OCI-LY7 (cell line): ENCODE results near the gene MTFR2. TPM values are rescaled to one million over a fixed set of nuclear protein-coding genes. Genes with fewer than 3 reads are reported as not detected.
A peak's percentile ranks its signal among the peaks of the same experiment; 100 is the strongest.

Experiments
- BruUV-seq: library from RNA; stranded (reverse); fragments of 400-500 nt; replicated peaks from 2 replicates; lab custom pipeline; 2021; lab: Mats Ljungman, UMichigan
- CTCF ChIA-PET: fragments of 300-600 bp; sonication (Branson Sonifier 250); formaldehyde crosslinking; loops from one replicate; lab custom pipeline; 2022; ENCODE audit warnings: antibody characterized with exemption; ENCODE audit not compliant: unreplicated experiment; lab: Charles Lee
- POLR2A ChIA-PET: fragments of 300-600 bp; sonication (Branson Sonifier 250); formaldehyde crosslinking; loops from one replicate; lab custom pipeline; 2022; ENCODE audit warnings: antibody characterized with exemption; lab: Charles Lee
- DNase-seq: peaks from one replicate; pipeline ENCODE4 v3.0.0-alpha.2; 2015; ENCODE audit warnings: low spot score
- H2AFZ ChIP-seq: fragments of 200-600 bp; sonication (generic), shearing (Covaris generic); 2 replicates; pipeline ENCODE4 v1.6.1; 2014; ENCODE audit warnings: mild to moderate bottlenecking, antibody characterized with exemption, low read length, moderate library complexity
- H3K27ac ChIP-seq: fragments of 200-600 bp; sonication (generic); 2 replicates; pipeline ENCODE4 v1.5.1; 2014; ENCODE audit warnings: mixed run types, low read depth, mild to moderate bottlenecking, moderate library complexity, low read length, inconsistent platforms; ENCODE audit not compliant: poor library complexity, severe bottlenecking
- H3K36me3 ChIP-seq: fragments of 200-600 bp; sonication (generic); 2 replicates; pipeline ENCODE4 v1.6.1; 2014; ENCODE audit warnings: mild to moderate bottlenecking, antibody characterized with exemption, low read length, moderate library complexity, mixed read lengths; ENCODE audit not compliant: insufficient read depth
- H3K4me1 ChIP-seq: fragments of 200-600 bp; sonication (generic); 2 replicates; pipeline ENCODE4 v1.5.1; 2014; ENCODE audit warnings: mild to moderate bottlenecking, low read length; ENCODE audit not compliant: insufficient read depth, poor library complexity, severe bottlenecking
- H3K4me2 ChIP-seq: fragments of 200-600 bp; sonication (generic); 2 replicates; pipeline ENCODE4 v1.6.1; 2014; ENCODE audit warnings: mild to moderate bottlenecking, low read length
- H3K4me3 ChIP-seq: fragments of 200-600 bp; sonication (generic); 2 replicates; pipeline ENCODE4 v1.5.1; 2014; ENCODE audit warnings: mild to moderate bottlenecking, low read depth, low read length; ENCODE audit not compliant: poor library complexity, severe bottlenecking
- H3K79me2 ChIP-seq: fragments of 200-600 bp; sonication (generic); 2 replicates; pipeline ENCODE4 v1.6.1; 2016; ENCODE audit warnings: low read depth, mild to moderate bottlenecking, low read length, moderate library complexity, mixed read lengths; ENCODE audit not compliant: insufficient read depth
- H3K9me2 ChIP-seq: fragments of 200-600 bp; sonication (generic); 2 replicates; pipeline ENCODE4 v1.6.1; 2016; ENCODE audit warnings: mild to moderate bottlenecking, low read length, mixed read lengths; ENCODE audit not compliant: insufficient read depth
- H3K9me3 ChIP-seq: fragments of 200-600 bp; sonication (generic); 2 replicates; pipeline ENCODE4 v1.6.1; 2014; ENCODE audit warnings: mild to moderate bottlenecking, mixed run types, low read length, mixed read lengths
- H4K20me1 ChIP-seq: fragments of 200-600 bp; sonication (generic); 2 replicates; pipeline ENCODE4 v1.6.1; 2014; ENCODE audit warnings: mild to moderate bottlenecking, antibody characterized with exemption, low read length, moderate library complexity, mixed read lengths; ENCODE audit not compliant: insufficient read depth
- EZH2phosphoT487 ChIP-seq: fragments of 200-600 bp; sonication (generic); IDR thresholded peaks from 2 replicates; pipeline ENCODE4 v1.6.1; 2018; ENCODE audit warnings: low read depth, borderline replicate concordance, mild to moderate bottlenecking, mixed run types, antibody characterized with exemption, low read length, moderate library complexity, mixed read lengths
- intact Hi-C: fragments of 100-400 bp; cut with micrococcal nuclease; formaldehyde crosslinking; loops from one replicate; pipeline ENCODE4 v1.10.0; 2022; ENCODE audit not compliant: unreplicated experiment
- total RNA-seq, 2 experiments: library from RNA; depleted of rRNA in 1 of 2; stranded (reverse); fragments of >200 nt in 1 of 2; shearing (Covaris generic) in 1 of 2; gene quantifications; 2 replicates each; pipeline ENCODE4 v1.2.3, GENCODE V29; 2014 to 2022
- TF ChIP-seq, protein P1 (sequence below): fragments of 200-600 bp; sonication (generic); conservative IDR thresholded peaks from 2 replicates; pipeline ENCODE4 v1.5.1; 2014; ENCODE audit warnings: mild to moderate bottlenecking, antibody characterized with exemption, low read length, moderate library complexity, mixed read lengths

MTFR2 gene
- total RNA-seq, 2 experiments from 2014 or later: 9.3 to 32.9 TPM

DNA sequence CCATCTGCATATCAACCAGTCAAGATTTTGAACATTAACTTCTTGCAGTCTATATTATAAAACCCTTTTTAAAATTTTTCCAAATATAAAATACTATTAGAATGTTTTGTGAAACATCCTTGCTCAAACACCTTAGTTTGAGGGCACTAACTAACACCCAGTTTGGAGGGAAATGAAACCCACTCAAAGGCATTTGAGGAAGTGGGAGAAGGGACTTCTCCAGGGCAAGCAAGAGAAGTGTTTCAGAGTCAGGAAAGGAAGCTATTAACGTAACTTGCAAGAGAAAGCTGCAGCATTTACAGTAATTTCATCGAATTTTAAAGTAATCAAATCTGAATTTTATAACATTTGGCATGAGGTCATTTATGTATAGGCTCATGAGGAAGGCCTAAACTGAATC is 21.3 kb downstream of the MTFR2 start:
- no TSS peak for BruUV-seq
- Histone ChIP-seq H3K27ac (no peak overlapping the region), H3K4me3 (no peak overlapping the region), H4K20me1 (no peaks in the 10 kb centered on the region), H3K9me3 (no peaks in the 10 kb centered on the region), H3K4me1 (peaks cover 14% of the 10 kb centered on the region), H2AFZ (no peak overlapping the region), H3K4me2 (peak overlapping the region; percentile 46), H3K79me2 (no peaks in the 10 kb centered on the region), H3K36me3 (peaks cover 44% of the 10 kb centered on the region), H3K9me2 (no peaks in the 10 kb centered on the region)
- peak; percentile 40 for DNase-seq
- CTCF ChIA-PET: no interaction called here
- intact Hi-C loops: loop anchor here (5.0 to 10.0 kb wide), 4 partner anchors 88 to 777 kb away; no protein-coding TSS in a partner anchor
- TF ChIP-seq EZH2phosphoT487: no peak
- TF ChIP-seq, protein P1, sequence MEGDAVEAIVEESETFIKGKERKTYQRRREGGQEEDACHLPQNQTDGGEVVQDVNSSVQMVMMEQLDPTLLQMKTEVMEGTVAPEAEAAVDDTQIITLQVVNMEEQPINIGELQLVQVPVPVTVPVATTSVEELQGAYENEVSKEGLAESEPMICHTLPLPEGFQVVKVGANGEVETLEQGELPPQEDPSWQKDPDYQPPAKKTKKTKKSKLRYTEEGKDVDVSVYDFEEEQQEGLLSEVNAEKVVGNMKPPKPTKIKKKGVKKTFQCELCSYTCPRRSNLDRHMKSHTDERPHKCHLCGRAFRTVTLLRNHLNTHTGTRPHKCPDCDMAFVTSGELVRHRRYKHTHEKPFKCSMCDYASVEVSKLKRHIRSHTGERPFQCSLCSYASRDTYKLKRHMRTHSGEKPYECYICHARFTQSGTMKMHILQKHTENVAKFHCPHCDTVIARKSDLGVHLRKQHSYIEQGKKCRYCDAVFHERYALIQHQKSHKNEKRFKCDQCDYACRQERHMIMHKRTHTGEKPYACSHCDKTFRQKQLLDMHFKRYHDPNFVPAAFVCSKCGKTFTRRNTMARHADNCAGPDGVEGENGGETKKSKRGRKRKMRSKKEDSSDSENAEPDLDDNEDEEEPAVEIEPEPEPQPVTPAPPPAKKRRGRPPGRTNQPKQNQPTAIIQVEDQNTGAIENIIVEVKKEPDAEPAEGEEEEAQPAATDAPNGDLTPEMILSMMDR: no peak
- POLR2A ChIA-PET: interaction anchor here (0.6 kb wide), 1 partner anchor 12 kb away, joined by 3 read pairs; no protein-coding TSS in a partner anchor

DNA sequence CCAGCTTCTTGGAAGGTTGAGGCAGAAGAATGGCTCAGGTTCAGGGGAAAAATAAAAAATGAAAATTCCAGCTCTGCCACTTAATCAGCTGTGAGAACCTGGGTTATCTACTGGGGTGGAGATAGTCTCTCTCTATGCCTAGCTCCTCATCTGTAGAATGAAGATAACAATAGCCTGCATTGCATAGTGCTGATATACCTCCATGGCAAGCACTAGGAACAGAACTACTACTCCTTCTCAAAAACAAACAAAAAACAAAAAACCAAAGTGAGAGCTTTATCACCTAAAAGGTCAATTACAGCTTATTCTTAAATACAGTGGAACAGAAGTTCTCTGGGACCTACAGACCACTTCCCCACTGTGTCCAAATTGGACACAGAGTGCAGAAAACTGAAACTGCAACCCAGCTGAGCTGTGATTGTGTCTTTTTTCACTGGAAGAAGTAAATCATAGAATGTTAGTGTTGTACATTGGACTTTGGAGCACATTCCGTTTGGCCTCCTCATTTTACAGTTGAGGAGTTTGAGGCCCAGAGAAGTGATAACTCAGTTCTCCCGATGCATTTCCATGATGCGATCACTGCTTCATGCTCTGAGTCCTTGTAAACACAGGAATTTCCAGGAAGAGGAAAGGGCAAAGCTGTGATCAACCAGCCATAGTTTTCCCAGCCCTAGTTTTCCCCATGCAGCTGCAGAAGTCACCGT is 23.3 kb downstream of the MTFR2 start:
- ChIA-PET CTCF (interaction anchor here (0.7 to 1.3 kb wide), 4 partner anchors 11 to 721 kb away, joined by 3 to 5 read pairs (median 4); partner anchors contain the start of gene BCLAF1), POLR2A (interaction anchor here (0.6 to 1.7 kb wide), 11 partner anchors 8 to 773 kb away, joined by 3 to 7 read pairs (median 3); partner anchors contain the start of gene BCLAF1)
- Histone ChIP-seq H4K20me1 (no peaks in the 10 kb centered on the region), H3K4me3 (no peak overlapping the region), H3K27ac (no peak overlapping the region), H3K4me2 (peak overlapping the region; percentile 51), H3K36me3 (peaks cover 27% of the 10 kb centered on the region), H3K4me1 (peaks cover 14% of the 10 kb centered on the region), H3K9me2 (no peaks in the 10 kb centered on the region), H3K9me3 (no peaks in the 10 kb centered on the region), H2AFZ (peak overlapping the region; percentile 83), H3K79me2 (no peaks in the 10 kb centered on the region)
- no peak for DNase-seq
- TF ChIP-seq EZH2phosphoT487: no peak
- TF ChIP-seq, protein P1: no peak
- intact Hi-C loops: loop anchor here (1.0 to 10.0 kb wide), 6 partner anchors 90 to 775 kb away; no protein-coding TSS in a partner anchor
- no TSS peak for BruUV-seq
